Astrocyte of the cerebellum (primary cell): ENCODE data around the gene IQCE.

Source experiments
- DNase-seq: peaks from one replicate; pipeline ENCODE4 v3.0.0-alpha.2; 2011; ENCODE audit warnings: low read depth
- H3K4me3 ChIP-seq: 2 replicates; pipeline ENCODE4 v1.5.1; 2011; ENCODE audit warnings: mild to moderate bottlenecking, low read depth, low read length, moderate library complexity
- CTCF ChIP-seq: IDR thresholded peaks from 2 replicates; pipeline ENCODE4 v1.5.1; 2012; ENCODE audit warnings: low read length, low read depth, moderate library complexity, mild to moderate bottlenecking; ENCODE audit errors: missing control alignments
- in situ Hi-C: cut with HindIII; loops from 2 replicates; pipeline ENCODE4 v1.10.0; 2017; ENCODE audit warnings: low sequenced_read_pairs

IQCE gene

GRCh38 chr7:2512179-2512661 lies 46.6 kb upstream of the IQCE start:
- no peak overlapping the region for H3K4me3 ChIP-seq
- no peak for TF ChIP-seq CTCF
- no peak for DNase-seq
- in situ Hi-C loops: no loop called here

DNA sequence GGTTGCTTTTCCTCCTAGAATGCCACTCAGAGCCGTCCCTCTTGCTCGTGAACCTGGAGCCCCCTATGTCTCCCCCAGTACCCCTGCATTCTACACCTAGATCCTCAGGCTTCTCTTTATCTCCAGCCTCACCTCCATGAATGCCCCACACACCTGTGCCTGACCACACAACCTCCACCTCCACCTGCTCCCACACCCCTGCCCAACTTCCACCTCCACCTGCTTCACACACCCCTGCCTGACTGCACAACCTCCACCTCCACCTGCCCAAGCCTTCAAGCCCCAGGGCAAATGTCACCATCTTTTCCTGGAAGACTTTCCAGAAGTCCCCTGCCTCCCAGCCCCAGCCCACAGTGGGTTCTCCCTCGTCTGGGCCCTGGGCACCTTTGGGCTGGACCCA lies 46.1 kb upstream of the IQCE start:
- no peak overlapping the region for H3K4me3 ChIP-seq
- no peak for DNase-seq
- TF ChIP-seq CTCF: no peak
- in situ Hi-C loops: no loop called here

DNA sequence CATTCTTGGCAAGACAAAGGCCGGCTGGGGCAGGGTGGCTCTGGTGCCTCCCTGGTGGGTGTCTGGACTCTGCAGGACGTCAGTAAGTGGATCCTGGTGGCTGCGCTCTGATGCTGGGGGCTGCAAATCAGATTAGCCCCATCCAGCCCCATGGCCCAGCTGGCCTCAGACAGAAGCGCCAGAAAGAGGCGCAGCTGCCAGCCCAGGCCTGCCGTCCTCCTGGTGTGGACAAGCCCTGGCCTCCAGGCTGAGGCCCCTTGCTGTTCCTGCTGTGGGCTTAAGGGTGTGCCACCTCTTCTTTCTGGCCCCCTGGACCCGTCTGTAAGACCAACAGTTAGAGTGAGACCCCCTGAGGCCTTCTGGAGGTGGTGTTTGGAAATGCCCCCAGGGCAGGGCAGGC lies 45.1 kb upstream of the IQCE start:
- in situ Hi-C loops: no loop called here
- no peak for TF ChIP-seq CTCF
- no peak overlapping the region for H3K4me3 ChIP-seq
- DNase-seq: no peak

DNA sequence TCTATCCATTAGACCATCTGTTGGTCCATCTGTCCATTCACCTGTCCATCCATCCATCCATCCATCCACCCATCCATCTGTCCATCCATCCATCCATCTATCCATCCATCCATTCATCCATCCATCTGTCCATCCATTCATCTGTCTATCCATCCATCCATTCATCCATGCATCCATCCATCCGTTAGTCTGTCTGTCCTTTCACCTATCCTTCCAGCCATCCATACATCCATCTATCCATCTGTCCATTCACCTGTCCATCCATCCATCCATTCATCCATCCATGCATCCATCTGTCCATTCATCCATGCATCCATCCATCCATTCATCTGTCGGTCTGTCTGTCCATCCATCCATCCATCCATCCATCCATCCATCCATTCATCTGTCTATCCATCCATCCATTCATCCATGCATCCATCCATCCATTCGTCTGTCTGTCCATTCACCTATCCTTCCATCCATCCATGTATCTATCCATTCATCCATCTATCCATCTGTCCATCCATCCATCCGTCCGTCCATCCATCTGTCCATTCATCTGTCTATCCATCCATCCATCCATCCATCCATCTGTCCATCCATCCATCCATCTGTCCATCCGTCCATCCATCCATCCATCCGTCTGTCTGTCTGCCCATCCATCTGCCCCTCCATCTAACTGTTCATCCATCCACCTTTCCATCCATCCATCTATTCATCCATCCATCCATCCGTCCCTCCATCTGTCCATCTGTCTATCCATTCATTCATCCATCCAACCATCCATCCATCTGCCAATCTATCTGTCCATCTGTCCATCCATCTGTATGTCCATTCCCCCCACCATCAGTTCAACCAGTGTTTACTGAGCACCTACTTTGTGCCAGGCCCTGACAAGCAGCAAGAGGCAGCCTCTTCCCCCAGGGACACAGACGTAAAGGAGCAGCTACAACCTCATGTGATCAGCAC lies 44.0 kb upstream of the IQCE start:
- in situ Hi-C loops: no loop called here
- TF ChIP-seq CTCF: no peak
- H3K4me3 ChIP-seq: no peak overlapping the region
- no peak for DNase-seq

- DNase-seq: no peak
- H3K4me3 ChIP-seq: no peak overlapping the region
- in situ Hi-C loops: no loop called here
- no peak for TF ChIP-seq CTCF
Measured at GRCh38 chr7:2515424-2516193, 43.2 kb upstream of the IQCE start.

GRCh38 chr7:2516194-2516555 lies 42.6 kb upstream of the IQCE start:
- DNase-seq: no peak
- in situ Hi-C loops: no loop called here
- H3K4me3 ChIP-seq: no peak overlapping the region
- no peak for TF ChIP-seq CTCF
